T-helper 2 cell (primary cell): Measurements from ENCODE around the gene TTC7B.
A peak's percentile ranks its signal among the peaks of the same experiment; 100 is the strongest.
"Not testable (repeated sequence)": the region's sequence is repeated elsewhere in the genome, so short reads cannot be mapped to it uniquely, and the experiment has no call there.

ENCODE experiments used
- DNase-seq, 5 experiments: peaks; one replicate each; pipeline versions ENCODE4 v3.0.0 to v3.0.0-alpha.2; 2012 to 2022
- total RNA-seq, 2 donors: gene quantifications; one replicate each; lab custom pipeline; 2026; lab: John Stamatoyannopoulos, UW

The TTC7B gene
- total RNA-seq = 0.81 to 2.2 reads per million in 2 donors

GRCh38 chr14:90815822-90816662 lies at the start of gene TTC7B:
Gene TTC7B, minus strand, starts transcription at chr14:90816430. Its CDS starts 135 bp downstream, at chr14:90816295.
- peak in 2 of 5 experiments; percentile 2 to 30 for DNase-seq

- DNase-seq = no peak
Measured at GRCh38 chr14:90864741-90865140, 48.5 kb upstream of the TTC7B start.

- peak in 1 of 5 experiments; percentile 51 for DNase-seq
Measured at GRCh38 chr14:90858511-90858910, 42.3 kb upstream of the TTC7B start.

GRCh38 chr14:90857866-90858265 lies 41.6 kb upstream of the TTC7B start:
- DNase-seq = no peak

GRCh38 chr14:90856115-90856514 lies 39.9 kb upstream of the TTC7B start:
- DNase-seq = not testable (repeated sequence)

- no peak for DNase-seq
Measured at GRCh38 chr14:90853116-90853515, 36.9 kb upstream of the TTC7B start.

- DNase-seq = no peak
Measured at GRCh38 chr14:90851327-90852036, 35.3 kb upstream of the TTC7B start.

- no peak for DNase-seq
Measured at GRCh38 chr14:90850487-90850886, 34.3 kb upstream of the TTC7B start.

GRCh38 chr14:90849787-90850444 lies 33.7 kb upstream of the TTC7B start:
- no peak for DNase-seq

- DNase-seq = no peak
Measured at GRCh38 chr14:90848944-90849731, 32.9 kb upstream of the TTC7B start.

GRCh38 chr14:90846511-90846910 lies 30.3 kb upstream of the TTC7B start:
- DNase-seq = no peak

- peak in 1 of 5 experiments; percentile 48 for DNase-seq
Measured at GRCh38 chr14:90844321-90844720, 28.1 kb upstream of the TTC7B start.

GRCh38 chr14:90842726-90843125 lies 26.5 kb upstream of the TTC7B start:
- DNase-seq = peak in 1 of 5 experiments; percentile 26

GRCh38 chr14:90840667-90841066 lies 24.4 kb upstream of the TTC7B start:
- not testable (repeated sequence) for DNase-seq

- DNase-seq = no peak
Measured at GRCh38 chr14:90839889-90840266, 23.6 kb upstream of the TTC7B start.

- no peak for DNase-seq
Measured at GRCh38 chr14:90839024-90839888, 23.0 kb upstream of the TTC7B start.

GRCh38 chr14:90838531-90838930 lies 22.3 kb upstream of the TTC7B start:
- DNase-seq = not testable (repeated sequence)

- DNase-seq = no peak
Measured at GRCh38 chr14:90837355-90837754, 21.1 kb upstream of the TTC7B start.

GRCh38 chr14:90836692-90837063 lies 20.4 kb upstream of the TTC7B start:
- no peak for DNase-seq

GRCh38 chr14:90831821-90832220 lies 15.6 kb upstream of the TTC7B start:
- no peak for DNase-seq

- DNase-seq = no peak
Measured at GRCh38 chr14:90830931-90831701, 14.9 kb upstream of the TTC7B start.
